Stimulated activated CD8-positive, alpha-beta memory T cell treated with anti-CD3 and anti-CD28 coated beads, Interleukin-12 subunit alpha, Interleukin-12 subunit beta, amount 100 ng/mL, for 1 hour (primary cell): ENCODE data around the gene HIVEP1.

Experiments
- DNase-seq: peaks from one replicate; pipeline ENCODE4 v3.0.0-alpha.2; 2020; ENCODE audit warnings: low read depth

HIVEP1 gene

GRCh38 chr6:12012038-12012557 is at the start of gene HIVEP1:
HIVEP1 (plus strand) TSS chr6:12012312; CDS start chr6:12015629, 3,317 bp downstream.
- no peak for DNase-seq

GRCh38 chr6:11963756-11964500 is 48.2 kb upstream of the HIVEP1 start:
- no peak for DNase-seq

GRCh38 chr6:11964729-11965335 is 47.3 kb upstream of the HIVEP1 start:
- no peak for DNase-seq

- DNase-seq = no peak
Observed at GRCh38 chr6:11965499-11965898, 46.6 kb upstream of the HIVEP1 start.

- no peak for DNase-seq
Observed at GRCh38 chr6:11968241-11968806, 43.8 kb upstream of the HIVEP1 start.

- DNase-seq = no peak
Observed at GRCh38 chr6:11969092-11969491, 43.0 kb upstream of the HIVEP1 start.

GRCh38 chr6:11970114-11970513 is 42.0 kb upstream of the HIVEP1 start:
- no peak for DNase-seq

GRCh38 chr6:11971154-11971553 is 41.0 kb upstream of the HIVEP1 start:
- DNase-seq = no peak

GRCh38 chr6:11972270-11972669 is 39.8 kb upstream of the HIVEP1 start:
- no peak for DNase-seq

GRCh38 chr6:11972806-11973205 is 39.3 kb upstream of the HIVEP1 start:
- DNase-seq = no peak

GRCh38 chr6:11973238-11973637 is 38.9 kb upstream of the HIVEP1 start:
- DNase-seq = no peak

GRCh38 chr6:11974089-11974488 is 38.0 kb upstream of the HIVEP1 start:
- DNase-seq = no peak

- DNase-seq = peak; percentile 13
Observed at GRCh38 chr6:11975353-11975977, 36.6 kb upstream of the HIVEP1 start.

GRCh38 chr6:11976489-11976888 is 35.6 kb upstream of the HIVEP1 start:
- DNase-seq = no peak

- DNase-seq = no peak
Observed at GRCh38 chr6:11977193-11977592, 34.9 kb upstream of the HIVEP1 start.

GRCh38 chr6:11977738-11978137 is 34.4 kb upstream of the HIVEP1 start:
- no peak for DNase-seq

- DNase-seq = no peak
Observed at GRCh38 chr6:11978169-11978987, 33.7 kb upstream of the HIVEP1 start.

GRCh38 chr6:11979866-11980265 is 32.2 kb upstream of the HIVEP1 start:
- DNase-seq = no peak

GRCh38 chr6:11983306-11983705 is 28.8 kb upstream of the HIVEP1 start:
- no peak for DNase-seq

GRCh38 chr6:11987386-11987785 is 24.7 kb upstream of the HIVEP1 start:
- DNase-seq = no peak

GRCh38 chr6:11989386-11989785 is 22.7 kb upstream of the HIVEP1 start:
- no peak for DNase-seq

- DNase-seq = no peak
Observed at GRCh38 chr6:11992086-11992485, 20.0 kb upstream of the HIVEP1 start.
